Measurements from ENCODE around the gene TECPR1. TPM values are rescaled to one million over a fixed set of nuclear protein-coding genes. Genes with fewer than 3 reads are reported as not detected.

Gene TECPR1
- total RNA-seq, 2 donors from 2014 or later, result 19.7 to 28.3 TPM

DNA sequence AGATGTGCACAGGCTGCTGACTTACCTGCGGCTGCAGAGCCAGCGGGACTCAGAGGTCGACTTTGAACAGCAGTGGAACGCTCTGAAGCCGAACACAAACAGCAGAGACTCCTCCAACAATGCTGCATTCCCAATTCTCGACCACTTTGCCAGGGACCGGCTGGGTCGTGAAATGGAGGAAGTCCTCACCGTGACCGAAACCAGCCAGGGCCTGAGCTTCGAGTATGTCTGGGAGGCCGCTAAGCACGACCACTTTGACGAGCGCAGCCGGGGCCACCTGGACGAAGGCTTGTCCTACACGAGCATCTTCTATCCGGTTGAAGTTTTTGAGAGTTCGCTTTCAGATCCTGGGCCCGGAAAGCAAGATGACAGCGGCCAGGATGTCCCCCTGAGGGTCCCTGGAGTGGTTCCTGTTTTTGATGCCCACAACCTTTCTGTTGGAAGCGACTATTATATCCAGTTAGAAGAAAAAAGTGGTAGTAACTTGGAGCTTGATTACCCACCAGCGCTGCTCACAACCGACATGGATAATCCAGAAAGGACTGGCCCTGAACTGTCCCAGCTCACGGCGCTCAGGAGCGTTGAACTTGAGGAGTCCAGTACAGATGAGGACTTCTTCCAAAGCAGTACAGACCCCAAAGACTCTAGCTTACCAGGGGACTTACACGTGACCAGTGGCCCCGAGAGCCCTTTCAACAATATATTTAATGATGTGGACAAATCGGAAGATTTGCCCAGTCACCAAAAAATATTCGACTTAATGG, 60.2 kb downstream of the TECPR1 start:
- 92 to 93% methylated on average over 12 to 32 of the region's 32 CpGs for WGBS, 2 donors
- no peak overlapping the region for H3K27ac ChIP-seq
- H3K36me3 ChIP-seq (replicated peaks in 1 of 2; ENCODE audit: insufficient read depth in 1 of 2, low read depth in 2 of 2), result peaks cover 8 to 14% of the 10 kb centered on the region in 2 donors
- H3K9me3 ChIP-seq, result no peaks in the 10 kb centered on the region
- no peaks in the 10 kb centered on the region for H3K4me1 ChIP-seq
- TF ChIP-seq, protein P1, sequence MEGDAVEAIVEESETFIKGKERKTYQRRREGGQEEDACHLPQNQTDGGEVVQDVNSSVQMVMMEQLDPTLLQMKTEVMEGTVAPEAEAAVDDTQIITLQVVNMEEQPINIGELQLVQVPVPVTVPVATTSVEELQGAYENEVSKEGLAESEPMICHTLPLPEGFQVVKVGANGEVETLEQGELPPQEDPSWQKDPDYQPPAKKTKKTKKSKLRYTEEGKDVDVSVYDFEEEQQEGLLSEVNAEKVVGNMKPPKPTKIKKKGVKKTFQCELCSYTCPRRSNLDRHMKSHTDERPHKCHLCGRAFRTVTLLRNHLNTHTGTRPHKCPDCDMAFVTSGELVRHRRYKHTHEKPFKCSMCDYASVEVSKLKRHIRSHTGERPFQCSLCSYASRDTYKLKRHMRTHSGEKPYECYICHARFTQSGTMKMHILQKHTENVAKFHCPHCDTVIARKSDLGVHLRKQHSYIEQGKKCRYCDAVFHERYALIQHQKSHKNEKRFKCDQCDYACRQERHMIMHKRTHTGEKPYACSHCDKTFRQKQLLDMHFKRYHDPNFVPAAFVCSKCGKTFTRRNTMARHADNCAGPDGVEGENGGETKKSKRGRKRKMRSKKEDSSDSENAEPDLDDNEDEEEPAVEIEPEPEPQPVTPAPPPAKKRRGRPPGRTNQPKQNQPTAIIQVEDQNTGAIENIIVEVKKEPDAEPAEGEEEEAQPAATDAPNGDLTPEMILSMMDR (IDR thresholded peaks at IDR 0.05), result no peak
- no peak for TF ChIP-seq POLR2A (IDR thresholded peaks at IDR 0.05)
- H3K27me3 ChIP-seq, result no peaks in the 10 kb centered on the region
- DNase-seq (no peak), ATAC-seq (no peak)
- no peak overlapping the region for H3K4me3 ChIP-seq
- intact Hi-C loops (cut with DNase I), result no loop called here

DNA sequence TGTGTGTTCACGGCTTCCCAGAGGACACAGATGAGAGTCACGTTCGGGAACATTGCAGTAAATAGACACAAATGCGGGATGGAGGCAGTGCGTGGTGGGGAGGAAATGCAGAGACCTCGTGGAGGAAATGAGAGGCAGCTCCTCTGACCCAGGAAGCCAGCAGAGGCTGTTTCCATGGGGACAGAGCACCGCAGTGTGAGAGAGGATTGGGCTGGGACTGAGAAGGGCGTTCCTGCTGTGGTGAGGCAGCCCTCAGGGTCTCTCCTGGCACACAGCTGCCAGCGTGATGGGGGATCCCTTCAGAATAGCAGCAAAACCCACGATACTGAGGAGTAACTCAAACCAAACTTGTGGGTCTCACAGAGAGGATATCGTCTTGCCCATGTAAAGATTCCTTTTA, 62.5 kb downstream of the TECPR1 start:
- peaks cover 8 to 12% of the 10 kb centered on the region in 2 donors for H3K36me3 ChIP-seq (replicated peaks in 1 of 2; ENCODE audit: insufficient read depth in 1 of 2, low read depth in 2 of 2)
- no peaks in the 10 kb centered on the region for H3K27me3 ChIP-seq
- no peaks in the 10 kb centered on the region for H3K4me1 ChIP-seq
- TF ChIP-seq POLR2A (IDR thresholded peaks at IDR 0.05), result no peak
- TF ChIP-seq, protein P1 (IDR thresholded peaks at IDR 0.05), result no peak
- no peak overlapping the region for H3K4me3 ChIP-seq
- H3K27ac ChIP-seq, result no peak overlapping the region
- no peak for DNase-seq
- no peaks in the 10 kb centered on the region for H3K9me3 ChIP-seq
- ATAC-seq, result no peak
- intact Hi-C loops (cut with DNase I), result no loop called here
- 92 to 94% methylated on average over 10 to 11 of the region's 11 CpGs for WGBS, 2 donors

DNA sequence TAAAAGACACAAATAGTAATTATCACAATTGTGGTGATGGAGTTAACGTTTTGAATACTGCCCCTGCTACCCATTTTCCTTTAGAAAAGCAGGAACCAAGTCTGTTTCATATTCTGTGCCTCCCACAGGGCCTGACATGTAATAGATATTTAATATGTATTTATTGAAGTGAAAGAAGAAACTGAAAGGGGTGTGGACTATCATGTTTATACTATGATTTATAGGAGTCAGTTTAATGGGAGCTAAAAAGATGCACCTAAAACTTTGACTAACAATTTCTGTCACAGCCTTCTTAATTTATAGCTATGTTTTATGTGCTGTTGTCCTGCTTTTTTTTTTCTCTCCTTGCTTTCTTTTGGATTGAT, 64.9 kb downstream of the TECPR1 start:
- 48 to 79% methylated on average over 1 of the region's 1 CpG for WGBS, 2 donors
- H3K4me3 ChIP-seq, result no peak overlapping the region
- no peak for ATAC-seq

DNA sequence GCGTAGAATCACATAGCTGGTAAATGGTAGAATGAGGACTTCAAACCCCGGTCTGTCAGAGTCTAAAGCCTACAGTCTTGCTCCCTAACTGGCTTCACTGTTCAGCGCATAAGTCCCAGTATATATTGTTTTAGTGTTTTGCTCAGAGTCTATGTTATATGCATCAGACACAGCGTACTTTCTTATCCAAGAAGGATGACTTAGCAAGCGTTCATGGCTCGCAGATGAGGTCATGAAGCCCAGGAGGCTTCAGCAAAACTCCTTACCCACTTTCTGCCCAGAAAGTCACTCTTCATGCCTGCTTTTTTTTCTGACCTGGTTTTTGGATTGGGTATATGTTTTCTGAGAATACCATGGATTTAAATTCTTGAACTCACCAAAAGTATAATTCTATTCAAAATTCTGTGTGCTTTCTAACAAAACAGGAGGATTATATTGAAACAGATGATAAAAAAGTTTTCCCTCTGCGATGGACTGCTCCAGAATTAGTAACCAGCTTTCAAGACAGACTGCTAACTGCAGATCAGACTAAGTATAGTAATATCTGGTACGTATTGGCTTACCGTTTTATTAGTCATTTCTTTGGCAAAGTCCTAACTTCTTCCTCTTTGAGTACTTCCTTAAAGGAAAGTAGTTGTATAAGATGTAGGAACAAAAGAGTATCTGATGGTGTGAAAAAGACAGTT, 65.4 kb downstream of the TECPR1 start:
- DNase-seq (no peak), ATAC-seq (no peak)
- Histone ChIP-seq H3K27ac (no peak overlapping the region), H3K4me1 (peaks cover 1% of the 10 kb centered on the region), H3K4me3 (no peak overlapping the region), H3K36me3 (replicated peaks in 1 of 2; ENCODE audit: insufficient read depth in 1 of 2, low read depth in 2 of 2) (peaks cover 2% of the 10 kb centered on the region in 2 donors), H3K27me3 (no peaks in the 10 kb centered on the region), H3K9me3 (no peaks in the 10 kb centered on the region)
- TF ChIP-seq, protein P1 (IDR thresholded peaks at IDR 0.05), result no peak
- intact Hi-C loops (cut with DNase I), result no loop called here
- WGBS, 2 donors, result 79 to 81% methylated on average over 9 of the region's 9 CpGs

More for the DNA sequence above, 64.9 kb downstream of the TECPR1 start:
- intact Hi-C loops (cut with DNase I), result no loop called here
- TF ChIP-seq POLR2A (IDR thresholded peaks at IDR 0.05), result no peak
- TF ChIP-seq, protein P1 (IDR thresholded peaks at IDR 0.05), result no peak
- no peaks in the 10 kb centered on the region for H3K4me1 ChIP-seq
- no peaks in the 10 kb centered on the region for H3K27me3 ChIP-seq
- no peak overlapping the region for H3K27ac ChIP-seq
- no peak for DNase-seq
- H3K36me3 ChIP-seq (replicated peaks in 1 of 2; ENCODE audit: insufficient read depth in 1 of 2, low read depth in 2 of 2), result peaks cover 6 to 7% of the 10 kb centered on the region in 2 donors
- H3K9me3 ChIP-seq, result no peaks in the 10 kb centered on the region
